GM19035 (cell line): ENCODE data around the gene ZNF484.
"Not testable (repeated sequence)": the region's sequence is repeated elsewhere in the genome, so short reads cannot be mapped to it uniquely, and the experiment has no call there.

Source experiments
- ATAC-seq: cut with Tn5 transposase; IDR thresholded peaks from one replicate; pipeline ENCODE4 v1.9.1; 2021; ENCODE audit not compliant: unreplicated experiment

The ZNF484 gene

GRCh38 chr9:92864152-92864551, 13.7 kb downstream of the ZNF484 start:
- ATAC-seq, result no peak

DNA sequence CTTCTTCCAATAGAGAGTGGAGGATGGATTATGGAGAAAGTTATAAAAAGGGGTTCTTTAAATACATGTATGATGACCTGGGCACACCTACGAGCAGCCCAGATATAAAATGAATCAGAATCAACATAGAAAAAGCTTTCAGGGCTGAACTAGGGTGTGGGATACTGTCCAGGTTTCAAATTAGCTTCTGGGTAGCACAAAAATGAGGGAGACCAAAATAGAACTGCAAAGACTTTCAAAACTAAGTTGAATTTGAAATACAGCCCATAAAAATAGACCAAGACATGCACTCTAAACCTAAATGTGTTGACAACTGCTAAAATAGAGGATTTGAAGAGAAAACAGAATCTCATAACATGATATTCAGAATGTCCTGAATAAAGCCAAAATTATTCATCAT, 17.0 kb downstream of the ZNF484 start:
- ATAC-seq, result no peak

DNA sequence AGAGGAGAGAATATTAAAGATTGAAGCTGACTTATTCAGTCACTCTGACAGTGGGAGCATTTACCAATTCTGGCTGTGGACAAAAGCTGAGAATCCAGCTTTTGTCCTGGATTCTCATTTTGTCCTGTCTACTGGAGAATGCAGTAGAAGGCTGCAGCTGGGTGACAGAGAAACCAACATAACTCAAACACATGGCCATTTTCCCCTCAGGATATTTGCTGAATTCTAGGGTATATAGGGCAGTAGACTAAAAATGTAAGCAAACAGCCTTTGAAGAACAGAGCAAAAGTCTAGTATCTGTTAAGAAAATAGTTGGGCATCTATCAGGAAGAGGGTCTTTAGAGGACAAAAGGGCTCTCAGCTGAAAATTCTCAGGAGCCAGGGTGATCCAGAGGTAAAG, 20.6 kb downstream of the ZNF484 start:
- ATAC-seq, result no peak

GRCh38 chr9:92853716-92854115, 24.1 kb downstream of the ZNF484 start:
- no peak for ATAC-seq

- ATAC-seq, result no peak
Measured at GRCh38 chr9:92850898-92851297, 26.9 kb downstream of the ZNF484 start.

- ATAC-seq, result not testable (repeated sequence)
Measured at GRCh38 chr9:92848740-92849139, 29.1 kb downstream of the ZNF484 start.

GRCh38 chr9:92846662-92847145, 31.1 kb downstream of the ZNF484 start:
- no peak for ATAC-seq

- not testable (repeated sequence) for ATAC-seq
Measured at GRCh38 chr9:92838411-92838810, 39.4 kb downstream of the ZNF484 start.

DNA sequence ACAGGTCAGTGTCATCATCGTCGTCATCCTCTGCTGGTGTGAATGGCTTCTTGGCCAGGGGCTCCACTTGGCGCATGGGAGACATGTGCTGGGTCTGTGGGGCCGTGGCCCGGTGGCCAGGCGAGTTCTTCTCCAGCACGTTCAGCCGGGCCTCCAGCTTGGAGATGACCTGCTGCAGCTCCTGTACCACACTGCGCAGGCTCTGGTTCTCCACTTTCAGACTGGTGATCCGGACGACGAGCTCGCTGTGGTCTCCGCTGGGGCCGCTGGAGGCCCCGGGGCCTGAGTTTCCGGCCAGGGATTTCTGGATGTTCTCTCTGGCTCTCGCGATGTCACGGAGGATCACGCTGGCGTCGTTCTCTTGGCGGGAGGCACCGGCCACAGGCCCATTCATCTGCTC, 40.6 kb downstream of the ZNF484 start:
- no peak for ATAC-seq

DNA sequence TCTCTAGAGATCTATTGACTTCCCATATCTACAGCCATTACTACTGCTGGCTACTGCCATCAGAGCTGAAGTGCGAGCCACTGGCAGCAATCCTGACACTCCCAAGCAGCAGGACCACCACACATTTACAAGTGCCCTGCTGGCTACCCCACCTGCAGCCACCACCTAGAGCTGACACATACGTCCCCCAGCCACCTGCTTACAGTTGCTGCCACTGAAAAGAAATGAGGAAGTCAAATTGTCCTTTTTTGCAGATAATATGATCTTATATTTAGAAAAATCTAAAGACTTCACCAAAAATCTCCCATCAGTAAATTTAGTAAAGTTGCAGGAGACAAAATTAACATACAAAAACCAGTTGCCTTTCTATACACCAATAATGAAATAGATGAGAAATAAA, 48.4 kb downstream of the ZNF484 start:
- no peak for ATAC-seq

DNA sequence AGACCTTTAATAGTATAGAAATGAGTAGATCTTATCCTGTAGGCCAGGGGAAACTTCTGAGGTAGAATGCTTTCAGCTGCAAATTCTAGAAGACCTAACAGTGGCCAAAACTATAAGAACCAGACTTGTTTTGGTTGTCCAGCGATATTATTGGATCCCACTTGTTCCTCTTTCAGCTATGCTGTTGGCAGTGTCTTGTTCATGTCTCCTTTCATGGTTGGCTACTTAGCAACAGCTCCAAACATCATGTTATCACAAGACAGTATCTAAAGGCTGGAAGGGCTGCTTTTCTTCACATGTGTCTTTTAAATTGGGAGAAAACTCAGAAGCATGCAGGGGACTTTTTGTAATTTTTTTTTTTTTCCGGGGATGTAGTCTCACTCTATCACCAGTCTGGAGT, 52.8 kb downstream of the ZNF484 start:
- ATAC-seq, result not testable (repeated sequence)

- ATAC-seq, result no peak
Measured at GRCh38 chr9:92820964-92821363, 56.9 kb downstream of the ZNF484 start.

DNA sequence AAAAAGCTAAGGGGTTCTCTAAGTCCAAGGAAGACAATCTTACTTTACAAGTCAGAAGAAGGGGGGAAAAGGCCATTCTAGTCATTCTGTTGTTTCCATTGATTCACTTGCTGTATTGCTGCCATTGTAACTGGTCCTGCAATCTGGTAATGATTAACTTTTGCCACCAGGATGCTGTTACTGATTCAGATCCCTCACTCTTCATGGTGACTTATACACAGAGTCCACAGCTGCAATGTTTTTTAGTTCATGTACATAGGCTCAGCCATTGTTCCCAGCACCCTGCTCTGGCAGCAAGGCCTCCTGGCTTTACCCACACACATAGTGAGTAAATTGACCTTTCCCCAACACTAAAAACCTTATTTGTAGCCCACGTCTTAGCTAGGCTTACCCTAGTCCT, 57.9 kb downstream of the ZNF484 start:
- ATAC-seq, result not testable (repeated sequence)

DNA sequence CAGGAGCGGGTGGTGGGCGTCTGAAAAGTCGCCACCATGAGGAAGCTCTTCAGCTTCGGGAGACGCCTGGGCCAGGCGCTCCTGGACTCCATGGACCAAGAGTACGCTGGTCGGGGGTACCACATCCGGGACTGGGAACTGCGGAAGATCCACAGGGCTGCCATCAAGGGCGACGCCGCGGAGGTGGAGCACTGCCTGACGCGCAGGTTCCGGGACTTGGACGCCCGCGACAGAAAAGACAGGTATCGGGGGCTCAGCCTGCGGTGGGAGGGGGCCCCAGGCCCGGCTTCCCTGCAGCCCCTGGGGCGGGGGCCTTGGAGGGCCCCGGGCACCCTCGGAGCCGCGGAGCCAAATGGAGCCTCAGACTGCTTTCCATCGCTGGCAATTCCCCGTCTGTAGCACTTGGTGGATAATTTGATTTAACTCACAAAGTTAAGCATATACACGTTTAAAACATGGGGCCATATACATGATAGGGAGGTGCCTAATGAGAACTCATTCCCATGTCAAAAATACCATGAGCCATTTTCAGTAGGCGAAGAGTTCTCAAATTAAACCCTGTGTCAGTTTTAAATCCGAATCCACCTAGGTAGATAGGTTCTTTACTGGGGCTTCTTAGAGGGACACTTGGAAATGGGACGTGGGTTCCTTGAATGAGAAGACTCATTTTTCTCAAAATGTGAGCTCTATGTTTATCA, 68.1 kb downstream of the ZNF484 start:
- not testable (repeated sequence) for ATAC-seq

DNA sequence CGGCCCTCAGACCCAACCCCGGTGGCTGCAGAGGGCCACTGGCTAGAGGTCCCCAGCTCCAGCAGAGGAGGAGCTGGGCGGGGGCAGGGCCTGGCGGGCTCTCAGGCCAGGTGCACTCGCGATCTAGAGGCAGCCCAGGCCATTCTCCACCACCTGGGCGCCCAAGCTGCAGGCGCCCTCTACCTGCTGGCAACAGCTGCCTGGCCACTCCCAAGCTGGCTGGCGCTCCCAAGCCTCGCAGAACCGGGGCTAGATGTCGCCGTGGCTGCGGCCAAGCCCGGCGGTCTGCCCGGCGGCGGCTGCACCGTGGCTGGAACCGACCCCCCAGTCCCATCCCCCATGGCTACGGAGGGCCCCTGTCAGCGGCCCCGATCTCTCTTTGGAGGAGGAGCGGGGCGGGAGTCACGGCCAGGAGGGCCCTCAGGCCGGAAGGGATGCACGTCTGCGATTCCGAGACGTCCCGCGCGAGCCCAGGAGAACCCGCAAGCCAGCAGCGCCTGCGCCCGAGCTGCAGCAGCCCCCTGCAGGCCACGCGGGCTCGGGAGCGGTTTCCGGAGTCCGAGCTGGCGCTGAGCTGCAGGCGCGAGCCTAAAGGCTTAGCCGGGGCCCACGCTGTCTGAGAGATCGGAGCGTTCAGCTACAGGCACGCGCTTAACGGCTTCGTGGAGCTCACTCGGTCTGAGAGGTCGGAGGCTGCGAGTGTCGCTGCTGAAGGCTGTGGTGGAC, 68.9 kb downstream of the ZNF484 start:
- ATAC-seq, result no peak

DNA sequence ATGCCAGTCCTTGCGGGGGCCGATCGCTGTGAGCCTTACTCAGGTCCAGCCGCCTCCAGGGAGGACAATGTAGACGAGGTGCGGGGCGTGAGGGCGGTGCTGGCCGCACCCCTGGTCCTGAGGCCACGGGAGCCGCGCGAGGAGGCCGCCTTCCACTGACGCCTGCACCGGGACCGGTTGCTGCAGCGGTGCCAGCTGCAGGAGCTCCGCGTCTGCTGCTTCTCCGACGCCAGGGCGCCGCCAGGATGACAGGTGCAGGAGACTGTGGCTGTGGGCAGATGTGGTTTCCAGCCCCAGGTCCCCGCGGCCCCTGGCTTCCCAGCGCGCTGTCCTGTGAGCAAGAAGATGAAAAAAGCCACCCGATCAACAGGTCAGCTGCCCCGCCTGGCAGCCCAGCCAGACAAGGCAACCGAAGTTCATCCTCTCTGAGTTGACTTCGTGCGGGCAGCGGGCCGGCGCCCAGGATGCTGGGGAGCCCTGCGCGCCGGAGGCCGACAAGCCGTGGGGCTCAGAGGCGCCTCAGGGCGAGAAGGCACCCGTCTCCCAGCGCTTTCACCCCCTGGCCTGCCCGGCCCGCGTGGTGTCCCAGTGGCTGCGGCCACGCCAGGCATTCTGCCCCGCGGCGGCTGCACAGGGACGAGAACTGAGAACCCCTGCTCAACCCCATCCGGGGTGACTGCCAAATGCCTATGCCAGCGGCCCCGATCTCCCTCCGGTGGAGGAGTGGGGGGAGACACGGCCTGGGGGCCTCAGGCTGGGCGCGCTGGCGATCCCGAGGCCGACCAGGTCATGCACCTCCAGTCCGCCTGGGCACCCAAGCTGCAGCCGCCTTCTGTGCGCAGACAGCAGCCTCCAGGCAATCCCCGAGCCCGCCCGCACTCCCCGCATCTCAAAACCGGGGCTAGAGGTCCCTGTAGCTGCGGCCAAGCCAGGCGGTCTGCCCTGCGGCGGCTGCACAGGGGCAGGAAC, 69.8 kb downstream of the ZNF484 start:
- ATAC-seq, result no peak

GRCh38 chr9:92807031-92807756, 70.6 kb downstream of the ZNF484 start:
- ATAC-seq, result no peak

DNA sequence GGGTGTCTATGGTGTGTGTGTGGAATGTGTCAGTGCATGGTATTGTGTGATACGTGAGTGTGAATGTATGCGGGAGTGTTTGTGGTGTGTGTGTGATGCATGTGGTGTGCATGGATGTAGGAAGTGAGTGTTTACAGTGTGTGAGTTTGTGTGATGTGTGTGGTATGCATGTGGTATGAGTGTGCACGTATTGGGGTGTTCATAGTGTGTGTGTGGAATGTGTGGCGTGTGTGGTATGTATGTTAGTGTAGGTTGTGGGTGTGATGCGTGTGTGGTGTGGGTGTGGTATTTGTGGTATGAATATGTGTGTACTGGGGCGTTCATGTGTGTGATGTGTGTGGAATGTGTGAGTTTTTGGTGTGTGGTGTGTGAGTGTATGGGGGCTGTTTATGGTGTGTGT, 73.1 kb downstream of the ZNF484 start:
- no peak for ATAC-seq

DNA sequence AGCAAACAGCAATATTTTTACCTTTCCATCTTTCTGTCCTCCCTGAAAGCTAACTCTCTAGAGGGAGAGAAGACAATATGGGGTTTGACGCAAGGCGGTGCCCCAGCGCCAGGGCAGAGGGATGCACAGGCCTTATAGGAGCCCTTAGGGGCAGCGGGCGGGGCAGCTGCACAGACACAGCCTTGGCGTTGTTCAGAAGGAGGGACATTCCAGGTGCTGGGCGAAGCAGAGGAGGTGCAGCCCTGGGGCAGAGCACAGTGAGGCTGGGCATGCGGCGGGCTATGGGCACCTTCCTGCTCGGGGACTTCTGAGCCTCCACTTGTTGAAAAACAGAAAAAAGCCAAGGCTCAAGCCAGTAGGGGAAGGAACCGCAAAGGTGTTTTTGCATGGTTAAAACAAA, 79.5 kb downstream of the ZNF484 start:
- no peak for ATAC-seq

- not testable (repeated sequence) for ATAC-seq
Measured at GRCh38 chr9:92796337-92796804, 81.5 kb downstream of the ZNF484 start.
